Urinary bladder (tissue), 4 donors: ENCODE results near the gene KISS1R. TPM values are rescaled to one million over a fixed set of nuclear protein-coding genes. Genes with fewer than 3 reads are reported as not detected.

Source experiments
- DNase-seq: peaks from one replicate; pipeline ENCODE4 v3.0.0-alpha.2; 2015; ENCODE audit errors: extremely low spot score
- H3K27ac ChIP-seq: one replicate; pipeline ENCODE4 v1.5.1; 2013; ENCODE audit warnings: low read depth, mild to moderate bottlenecking, moderate library complexity
- H3K36me3 ChIP-seq: one replicate; pipeline ENCODE4 v1.6.1; 2013; ENCODE audit warnings: mild to moderate bottlenecking, moderate library complexity; ENCODE audit not compliant: insufficient read depth
- H3K4me1 ChIP-seq: one replicate; pipeline ENCODE4 v1.6.1; 2013; ENCODE audit warnings: mild to moderate bottlenecking, moderate library complexity; ENCODE audit not compliant: insufficient read depth
- H3K4me3 ChIP-seq: one replicate; pipeline ENCODE4 v1.5.1; 2013; ENCODE audit warnings: low read depth, low read length
- WGBS: extraction: QIAGEN DNeasy Blood & Tissue Kit; methylation state at CpG from one replicate; pipeline ENCODE4 v1.1.7; 2013; 5-methylcytosine and 5-hydroxymethylcytosine counted together
- polyA plus RNA-seq: library from polyadenylated mRNA; stranded (reverse); fragments of 200-250 nt; gene quantifications from one replicate; pipeline ENCODE4 v1.2.3, GENCODE V29; 2013
- total RNA-seq: library from RNA; depleted of rRNA; stranded (reverse); fragments of >200 nt; gene quantifications from one replicate; pipeline ENCODE4 v1.2.3, GENCODE V29; 2014
- donor health status: healthy with polysubstance abuse.
- donor health status: healthy.

The KISS1R gene
- total and polyA plus RNA-seq, 2 donors: 0.28 TPM; not detected in 1

GRCh38 chr19:947707-948539, 30.8 kb downstream of the KISS1R start:
- WGBS: 84% methylated on average over 47 of the region's 47 CpGs
- Histone ChIP-seq H3K4me1 (peaks cover 2% of the 10 kb centered on the region), H3K4me3 (no peak overlapping the region), H3K36me3 (no peaks in the 10 kb centered on the region), H3K27ac (no peak overlapping the region)
- no peak for DNase-seq

DNA sequence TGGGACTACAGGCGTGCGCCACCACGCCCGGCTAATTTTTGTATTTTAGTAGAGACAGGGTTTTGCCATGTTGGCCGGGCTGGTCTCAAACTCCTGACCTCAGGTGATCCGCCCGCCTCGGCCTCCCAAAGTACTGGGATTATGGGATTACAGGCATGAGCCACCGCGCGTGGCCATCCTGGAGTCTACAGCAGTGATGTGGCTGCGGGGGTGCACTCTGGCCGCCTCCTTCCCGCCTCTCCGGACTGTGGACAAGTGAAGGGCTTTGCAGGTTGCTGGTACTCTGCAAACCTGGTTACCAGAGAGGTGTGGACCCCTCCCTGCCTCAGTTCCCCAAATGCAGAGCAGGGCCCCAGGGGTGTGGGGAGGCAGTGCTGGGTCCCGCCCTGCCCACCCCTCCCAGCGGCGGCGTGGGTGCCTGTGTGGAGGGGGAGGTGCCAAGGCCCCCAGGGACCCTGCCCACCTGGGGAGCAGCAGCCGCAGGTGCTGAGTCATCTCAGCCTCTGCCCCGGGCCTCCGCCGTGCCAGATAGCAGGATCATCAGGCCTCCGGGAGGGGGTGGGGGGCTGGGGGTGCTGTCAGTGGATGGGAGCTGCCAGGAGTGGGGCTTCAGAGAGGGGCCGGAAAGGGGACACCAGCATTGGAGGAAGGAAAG, 31.8 kb downstream of the KISS1R start:
- Histone ChIP-seq H3K36me3 (no peaks in the 10 kb centered on the region), H3K27ac (no peak overlapping the region), H3K4me3 (no peak overlapping the region), H3K4me1 (peaks cover 2% of the 10 kb centered on the region)
- WGBS: 82% methylated on average over 25 of the region's 25 CpGs
- no peak for DNase-seq

DNA sequence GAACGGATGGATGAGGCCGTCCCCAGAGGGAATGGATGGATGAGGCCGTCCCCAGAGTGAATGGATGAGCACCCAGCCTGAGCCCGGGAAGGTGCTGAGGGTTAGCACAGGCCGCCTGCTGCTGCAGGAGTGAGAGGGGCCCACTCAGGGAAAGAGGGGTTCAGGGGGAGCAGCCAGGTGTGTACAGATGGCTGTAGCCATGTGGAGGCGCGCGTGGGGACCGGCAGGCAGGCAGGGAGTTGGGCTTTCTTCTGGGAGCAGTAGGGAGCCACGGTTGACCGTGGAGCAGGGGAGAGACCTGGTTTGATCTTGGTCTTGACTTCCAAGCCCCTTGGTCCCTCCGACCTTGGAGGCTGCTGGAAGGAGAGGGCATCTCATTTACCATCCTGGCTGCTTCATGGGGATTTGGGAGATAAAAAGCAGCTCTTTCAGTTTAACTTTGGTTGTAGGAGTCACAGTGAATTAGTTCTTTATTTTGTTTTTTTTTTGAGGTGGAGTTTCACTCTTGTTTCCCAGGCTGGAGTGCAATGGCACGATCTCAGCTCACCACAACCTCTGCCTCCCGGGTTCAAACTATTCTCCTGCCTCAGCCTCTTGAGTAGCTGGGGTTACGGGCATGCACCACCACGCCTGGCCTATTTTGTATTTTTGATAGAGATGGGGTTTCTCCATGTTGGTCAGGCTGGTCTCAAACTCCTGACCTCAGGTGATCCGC, 33.4 kb downstream of the KISS1R start:
- no peaks in the 10 kb centered on the region for H3K36me3 ChIP-seq
- 83% methylated on average over 17 of the region's 17 CpGs for WGBS
- no peak overlapping the region for H3K4me3 ChIP-seq
- DNase-seq: no peak
- H3K27ac ChIP-seq: no peak overlapping the region
- peaks cover 2% of the 10 kb centered on the region for H3K4me1 ChIP-seq

DNA sequence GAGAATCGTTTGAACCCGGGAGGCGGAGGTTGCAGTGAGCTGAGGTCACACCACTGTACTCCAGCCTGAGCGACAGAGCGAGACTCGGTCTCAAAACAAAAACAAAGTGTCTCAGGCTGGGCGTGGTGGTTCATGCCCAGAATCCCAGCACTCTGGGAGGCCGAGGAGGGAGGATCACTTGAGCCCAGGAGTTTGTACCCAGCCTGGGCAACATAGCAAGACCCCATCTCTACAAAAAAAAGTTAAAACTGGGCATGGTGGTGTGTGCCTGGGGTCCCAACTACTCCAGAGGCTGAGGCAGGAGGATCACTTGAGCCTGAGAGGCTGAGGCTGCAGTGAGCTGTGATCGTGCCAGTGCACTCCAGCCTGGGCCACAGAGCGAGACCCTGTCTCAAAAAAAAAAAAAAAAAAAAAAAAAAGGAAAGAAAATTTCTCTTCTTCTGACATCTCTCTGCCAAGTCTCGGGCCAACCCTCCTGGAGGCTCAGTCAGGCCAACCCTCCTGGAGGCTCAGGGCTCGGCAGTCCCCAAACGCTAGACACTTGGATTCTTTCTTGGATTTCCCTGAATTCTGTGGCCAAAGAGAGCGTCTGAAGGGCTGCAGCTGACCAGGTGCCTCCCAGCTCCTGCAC, 35.0 kb downstream of the KISS1R start:
- H3K27ac ChIP-seq: no peak overlapping the region
- WGBS: 80% methylated on average over 14 of the region's 14 CpGs
- H3K4me1 ChIP-seq: peaks cover 2% of the 10 kb centered on the region
- no peak for DNase-seq
- no peaks in the 10 kb centered on the region for H3K36me3 ChIP-seq
- H3K4me3 ChIP-seq: no peak overlapping the region

GRCh38 chr19:952680-953444, 35.7 kb downstream of the KISS1R start:
- H3K4me1 ChIP-seq: peaks cover 2% of the 10 kb centered on the region
- 43% methylated on average over 21 of the region's 21 CpGs for whole genome bisulfite sequencing
- H3K36me3 ChIP-seq: no peaks in the 10 kb centered on the region
- DNase-seq: no peak
- no peak overlapping the region for H3K27ac ChIP-seq
- no peak overlapping the region for H3K4me3 ChIP-seq

DNA sequence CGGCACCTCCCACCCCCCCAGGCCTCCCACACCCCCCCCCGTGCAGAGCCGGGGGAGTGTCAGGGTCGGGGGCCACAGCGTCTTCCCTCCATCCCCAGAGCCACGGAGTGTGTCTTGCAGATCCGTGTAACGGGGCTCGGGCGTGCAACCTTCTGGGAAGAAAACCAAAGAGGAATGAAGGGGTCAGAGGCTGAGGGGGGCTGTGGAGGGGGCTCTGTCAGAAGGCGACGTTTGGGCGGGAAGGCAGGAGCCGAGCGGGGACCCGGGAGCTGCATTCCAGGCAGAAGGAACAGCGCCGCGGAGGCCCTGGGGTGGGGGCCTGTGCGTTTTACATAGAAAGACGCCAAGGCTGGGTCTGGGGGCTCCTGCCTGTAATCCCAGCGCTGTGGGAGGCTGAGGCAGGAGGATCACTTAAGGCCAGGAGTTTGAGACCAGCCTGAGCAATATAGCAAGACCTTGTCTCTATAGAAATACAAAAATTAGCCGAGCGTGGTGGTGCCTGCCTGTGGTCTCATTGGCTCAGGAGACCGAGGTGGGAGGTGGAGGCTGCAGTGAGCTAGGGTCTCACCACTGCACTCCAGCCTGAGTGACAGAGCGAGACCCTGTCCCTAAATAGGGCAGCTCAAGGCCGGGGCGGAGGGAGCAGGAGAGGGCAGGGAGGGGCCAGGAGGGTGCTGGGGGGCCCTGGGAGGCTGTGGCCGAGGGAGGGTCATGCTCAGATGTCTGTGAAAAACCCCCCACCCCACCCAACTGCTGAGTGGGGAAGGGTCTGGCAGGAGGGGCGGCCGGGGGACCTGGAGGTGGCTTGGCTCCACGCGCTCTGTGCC, 36.5 kb downstream of the KISS1R start:
- 56% methylated on average over 33 of the region's 33 CpGs for WGBS
- H3K27ac ChIP-seq: no peak overlapping the region
- no peak overlapping the region for H3K4me3 ChIP-seq
- DNase-seq: no peak
- H3K36me3 ChIP-seq: no peaks in the 10 kb centered on the region
- peaks cover 2% of the 10 kb centered on the region for H3K4me1 ChIP-seq

- no peak overlapping the region for H3K27ac ChIP-seq
- no peak for DNase-seq
- H3K36me3 ChIP-seq: no peaks in the 10 kb centered on the region
- WGBS: 78% methylated on average over 14 of the region's 14 CpGs
- H3K4me1 ChIP-seq: peaks cover 2% of the 10 kb centered on the region
- H3K4me3 ChIP-seq: no peak overlapping the region
Measured at GRCh38 chr19:954272-954671, 37.1 kb downstream of the KISS1R start.

GRCh38 chr19:954672-955494, 37.8 kb downstream of the KISS1R start:
- DNase-seq: no peak
- Histone ChIP-seq H3K36me3 (no peaks in the 10 kb centered on the region), H3K27ac (no peak overlapping the region), H3K4me1 (peaks cover 2% of the 10 kb centered on the region), H3K4me3 (no peak overlapping the region)
- WGBS: 73% methylated on average over 43 of the region's 43 CpGs

DNA sequence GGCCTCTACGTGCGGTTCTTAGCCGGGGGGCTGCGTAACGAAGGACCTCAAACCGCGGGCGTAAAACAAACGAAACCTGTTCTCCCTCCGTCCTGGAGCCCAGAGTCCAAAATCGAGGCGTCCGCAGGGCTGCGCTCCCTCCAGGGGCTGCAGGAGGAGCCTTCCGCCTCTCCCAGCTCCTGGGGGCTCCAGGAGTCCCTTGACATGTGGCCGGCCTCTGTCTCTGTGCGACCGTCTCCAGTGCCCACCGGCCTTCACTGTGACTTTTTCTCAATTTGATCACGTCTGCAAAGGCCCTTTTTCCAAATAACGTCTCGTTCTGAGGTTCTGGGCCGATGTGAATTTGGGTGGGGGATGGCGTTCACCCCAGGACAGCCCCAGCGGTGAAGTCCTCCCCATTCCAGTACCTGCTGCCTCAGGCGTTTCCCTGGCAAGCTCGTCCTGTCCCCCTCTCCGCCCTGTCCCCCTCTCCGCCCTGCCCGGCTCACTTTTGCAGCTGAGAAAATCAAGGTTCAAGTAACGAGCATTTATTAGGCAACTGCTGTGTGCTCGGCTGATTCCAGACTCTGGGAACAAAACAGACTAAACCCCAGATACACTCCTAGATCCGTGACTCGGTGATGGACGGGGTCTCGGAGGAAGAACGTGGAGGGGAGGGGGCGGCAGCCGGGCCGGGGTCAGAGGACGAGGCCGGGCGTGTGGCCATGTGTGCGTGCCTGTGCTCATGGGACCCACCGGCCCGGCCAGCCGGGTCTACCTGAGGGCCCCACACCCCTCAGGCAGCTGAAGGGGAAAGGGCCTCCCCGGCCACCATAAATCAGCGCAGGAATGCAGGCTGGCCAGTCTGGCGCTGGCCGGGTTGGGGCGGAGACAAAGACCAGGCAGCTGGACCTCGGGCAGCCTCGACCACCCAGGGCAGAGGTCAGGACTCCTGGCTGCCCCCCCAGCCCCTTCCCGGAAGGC, 39.0 kb downstream of the KISS1R start:
- Histone ChIP-seq H3K36me3 (no peaks in the 10 kb centered on the region), H3K27ac (no peak overlapping the region), H3K4me1 (peaks cover 2% of the 10 kb centered on the region), H3K4me3 (no peak overlapping the region)
- DNase-seq: no peak
- 79% methylated on average over 55 of the region's 55 CpGs for WGBS

GRCh38 chr19:956766-957440, 39.8 kb downstream of the KISS1R start:
- no peaks in the 10 kb centered on the region for H3K36me3 ChIP-seq
- H3K27ac ChIP-seq: no peak overlapping the region
- WGBS: 58% methylated on average over 27 of the region's 27 CpGs
- H3K4me1 ChIP-seq: peaks cover 2% of the 10 kb centered on the region
- DNase-seq: no peak
- no peak overlapping the region for H3K4me3 ChIP-seq
